ENCODE measurements around the gene FGR.

GRCh38 chr1:27572679-27573426, 62.1 kb downstream of the FGR start:
- TF ChIP-seq CTCF (IDR thresholded peaks at IDR 0.05; ENCODE audit: insufficient read depth, low read length, poor library complexity, severe bottlenecking) = no peak
- no peak for TF ChIP-seq EZH2phosphoT487 (conservative IDR thresholded peaks at IDR 0.05; ENCODE audit: low read length)

All from SU-DHL-6 (cell line).